Measurements from ENCODE around the gene ZER1.
A peak's percentile ranks its signal among the peaks of the same experiment; 100 is the strongest.
"Not testable (repeated sequence)": the region's sequence is repeated elsewhere in the genome, so short reads cannot be mapped to it uniquely, and the experiment has no call there.

ZER1 gene

DNA sequence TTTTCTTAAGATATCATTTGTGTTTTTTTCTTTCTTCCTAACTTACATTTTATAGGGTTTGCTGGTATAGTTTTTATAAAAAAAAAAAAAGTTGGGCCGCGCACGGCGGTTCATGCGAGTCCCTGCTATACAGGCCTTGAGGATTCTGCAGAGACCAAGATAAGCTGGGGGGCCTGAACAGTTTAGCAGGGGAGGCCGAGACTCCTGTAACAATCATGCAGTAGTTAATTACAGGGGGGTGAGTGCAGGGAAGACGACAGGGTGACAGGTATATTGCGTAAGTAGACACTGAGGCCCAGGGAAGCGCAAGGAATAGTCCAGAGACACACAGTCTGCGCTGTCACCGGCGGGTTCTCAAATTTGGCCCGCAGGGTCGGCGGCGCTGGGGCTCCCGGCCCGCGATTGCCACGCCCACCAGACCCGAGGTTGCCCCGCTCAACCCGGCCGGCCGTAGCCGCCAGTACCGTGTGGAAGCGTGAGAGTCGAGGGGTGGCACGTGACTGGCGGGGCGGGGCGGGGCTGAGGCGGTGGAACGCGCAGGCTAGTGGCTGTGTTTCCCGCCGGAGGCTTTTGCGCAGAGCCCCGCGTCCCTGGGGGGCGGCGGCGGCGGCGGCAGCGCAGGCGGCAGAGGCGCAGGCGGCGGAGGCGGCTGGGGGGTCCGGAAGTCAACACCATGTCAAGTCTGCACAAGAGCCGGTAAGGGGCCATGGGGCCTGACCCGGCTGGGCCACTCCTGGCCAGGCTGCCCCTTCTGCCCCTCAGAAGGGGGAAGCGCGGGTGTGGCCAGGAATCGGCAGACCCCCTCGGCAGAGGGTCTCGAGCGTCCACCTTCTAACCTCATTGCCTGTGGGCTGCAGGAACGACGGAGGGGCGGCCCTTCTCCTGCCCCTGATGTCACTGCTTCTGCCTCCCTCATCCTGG, 15.2 kb upstream of the ZER1 start, which contains the start of gene TBC1D13:
TBC1D13 (plus strand) TSS at position 573 of the 921 bp plus-strand sequence; CDS start at position 674, 101 bp downstream.
- peak; percentile 89 for DNase-seq

DNA sequence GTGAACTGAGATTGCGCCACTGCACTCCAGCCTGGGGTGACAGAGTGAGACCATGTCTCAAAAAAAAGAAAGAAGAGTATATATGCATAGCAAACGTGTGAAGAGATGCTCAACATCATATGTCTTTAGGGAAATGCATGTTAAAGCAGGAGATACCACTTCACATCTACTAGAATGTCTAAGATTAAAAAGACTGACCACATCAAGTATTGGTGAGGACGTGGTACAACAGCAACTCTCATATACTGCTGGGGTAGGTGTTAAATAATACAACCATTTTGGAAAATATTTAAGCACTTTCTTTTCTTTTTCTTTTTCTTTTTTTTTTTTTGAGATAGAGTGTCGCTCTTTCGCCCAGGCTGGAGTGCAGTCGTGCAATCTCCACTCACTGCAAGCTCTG, 13.7 kb upstream of the ZER1 start:
- DNase-seq = no peak

DNA sequence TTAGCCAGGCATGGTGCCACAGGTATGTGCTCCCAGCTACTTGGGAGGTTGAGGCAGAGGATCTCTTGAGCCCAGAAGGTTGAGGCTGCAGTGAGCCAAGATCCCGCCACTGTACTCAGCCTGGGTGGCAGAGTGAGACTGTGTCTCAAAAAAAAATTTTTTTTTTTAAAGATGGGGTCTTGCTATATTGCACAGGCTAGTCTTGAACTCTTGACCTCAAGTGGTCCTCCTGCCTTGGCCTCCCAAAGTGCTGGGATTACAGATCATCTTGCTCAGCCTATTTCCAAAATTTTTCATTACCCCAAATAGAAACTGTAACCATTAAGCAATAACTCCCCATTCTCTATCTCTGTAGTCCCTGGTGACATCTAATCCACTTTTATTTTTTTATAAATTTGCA, 10.9 kb upstream of the ZER1 start:
- DNase-seq = no peak

DNA sequence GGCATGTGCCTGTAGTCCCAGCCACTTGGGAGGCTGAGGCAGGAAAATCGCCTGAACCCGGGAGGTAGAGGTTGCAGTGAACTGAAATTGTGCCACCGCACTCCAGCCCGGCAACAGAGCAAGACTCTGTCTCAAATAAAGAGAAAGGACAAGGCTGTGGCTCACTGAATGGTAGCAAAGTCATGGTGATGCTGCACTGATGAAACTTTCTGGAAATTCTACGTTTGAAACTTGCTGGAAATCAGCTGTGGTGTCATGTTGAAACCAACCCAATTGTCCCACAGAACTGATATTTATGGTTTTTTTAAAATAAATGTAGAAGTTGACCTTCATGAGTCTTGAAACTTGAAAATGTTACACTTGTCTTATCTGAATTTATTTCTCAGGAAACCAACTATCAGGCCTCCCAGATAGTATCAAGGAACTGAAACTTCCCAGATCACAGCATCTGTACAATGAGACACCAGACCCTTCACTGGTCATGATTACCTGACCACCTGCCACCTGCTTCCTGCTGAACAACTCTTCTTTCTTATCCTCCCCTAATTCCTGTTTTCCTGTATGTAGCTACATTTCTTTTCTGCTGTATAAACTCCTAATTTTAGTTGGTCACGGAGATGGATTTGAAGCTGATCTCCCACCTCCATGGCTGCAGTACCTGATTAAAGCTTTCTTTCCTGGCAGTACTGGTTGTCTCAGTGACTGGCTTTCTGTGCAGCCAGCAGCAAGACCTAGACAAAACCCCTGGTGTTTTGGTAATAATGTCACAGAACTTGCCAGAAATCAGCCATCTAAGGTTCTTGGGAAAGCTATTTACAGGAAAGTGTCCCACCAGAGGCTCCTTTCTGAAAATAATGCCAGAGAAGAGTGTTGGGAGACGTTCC, 9.7 kb upstream of the ZER1 start:
- DNase-seq = no peak

DNA sequence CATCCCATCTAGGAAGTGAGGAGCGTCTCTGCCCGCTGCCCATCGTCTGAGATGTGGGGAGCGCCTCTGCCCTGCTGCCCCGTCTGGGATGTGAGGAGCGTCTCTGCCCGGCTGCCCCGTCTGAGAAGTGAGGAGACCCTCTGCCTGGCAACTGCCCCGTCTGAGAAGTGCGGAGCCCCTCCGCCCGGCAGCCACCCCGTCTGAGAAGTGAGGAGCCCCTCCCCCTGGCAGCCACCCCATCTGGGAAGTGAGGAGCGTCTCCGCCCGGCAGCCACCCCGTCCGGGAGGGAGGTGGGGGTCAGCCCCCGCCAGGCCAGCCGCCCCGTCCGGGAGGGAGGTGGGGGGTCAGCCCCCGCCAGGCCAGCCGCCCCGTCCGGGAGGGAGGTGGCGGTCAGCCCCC, 8.4 kb upstream of the ZER1 start:
- DNase-seq = not testable (repeated sequence)

DNA sequence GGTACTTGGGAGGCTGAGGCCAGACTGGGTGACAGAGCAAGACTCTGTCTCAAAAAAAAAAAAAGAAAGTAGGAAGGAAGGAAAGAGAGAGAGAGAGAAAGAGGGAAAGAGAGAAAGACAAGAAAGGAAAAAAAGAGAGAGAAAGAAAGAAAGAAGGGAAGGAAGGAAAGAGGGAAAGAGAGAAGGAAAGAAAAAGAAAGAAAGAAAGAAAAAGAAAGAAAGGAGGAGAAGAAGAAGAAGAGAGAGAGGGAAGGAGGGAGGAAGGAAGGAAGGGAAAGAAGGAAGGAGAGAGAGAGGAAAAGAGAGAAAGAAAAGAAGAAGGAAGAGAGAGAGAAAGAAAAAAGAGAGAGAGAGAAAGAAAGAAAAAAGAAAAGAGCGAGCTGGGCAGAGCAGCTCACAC, 3.1 kb upstream of the ZER1 start:
- DNase-seq = no peak

DNA sequence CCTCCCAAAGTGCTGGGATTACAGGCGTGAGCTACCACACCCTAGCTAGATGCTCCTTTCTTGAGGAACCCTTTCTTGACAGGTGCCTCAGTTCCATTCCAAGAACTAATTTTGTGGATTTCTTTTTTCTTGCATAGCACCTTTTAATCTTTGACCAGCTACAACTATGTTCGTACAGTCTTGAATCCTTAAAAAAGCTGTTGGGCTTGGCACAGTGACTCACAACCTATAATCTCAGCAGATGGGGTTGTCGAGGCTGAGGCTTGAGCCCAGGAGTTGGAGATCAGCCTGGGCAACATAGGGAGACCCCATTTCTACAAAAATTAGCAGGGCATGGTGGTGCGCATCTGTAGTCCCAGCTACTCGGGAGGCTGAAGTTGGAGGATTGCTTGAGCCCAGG, 1.3 kb upstream of the ZER1 start:
- no peak for DNase-seq

DNA sequence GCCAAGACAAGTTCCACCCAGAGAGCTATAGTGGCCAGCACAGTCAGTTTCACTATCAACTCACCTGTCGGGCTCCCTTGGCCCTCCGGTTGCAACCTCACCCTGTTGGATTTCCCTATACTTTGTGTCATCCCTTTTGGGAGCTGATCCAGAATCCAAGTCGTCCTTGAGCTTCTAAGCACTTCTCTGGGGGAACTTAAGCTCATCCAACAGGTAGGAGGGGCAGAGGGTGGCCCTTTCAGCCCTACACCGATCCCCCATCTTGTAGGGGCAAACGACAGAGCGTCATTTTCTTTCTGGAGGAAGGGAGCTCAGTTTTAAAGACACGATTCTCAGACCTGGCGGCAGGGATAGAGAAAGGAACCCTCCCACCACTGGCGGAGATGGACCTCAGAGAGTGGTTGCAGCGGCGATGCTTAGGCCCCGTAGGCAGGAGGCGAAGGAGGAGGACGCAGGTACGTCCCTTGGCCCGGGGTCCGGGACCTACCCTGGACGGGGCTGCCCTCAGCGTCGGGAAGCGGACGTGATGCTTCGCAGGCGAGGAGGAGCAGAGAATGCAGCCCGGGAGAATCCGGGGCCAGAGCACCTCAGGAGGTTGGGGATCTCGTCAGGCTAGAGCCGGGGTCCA, 519 bp downstream of the ZER1 start:
- peak; percentile 5 for DNase-seq

DNA sequence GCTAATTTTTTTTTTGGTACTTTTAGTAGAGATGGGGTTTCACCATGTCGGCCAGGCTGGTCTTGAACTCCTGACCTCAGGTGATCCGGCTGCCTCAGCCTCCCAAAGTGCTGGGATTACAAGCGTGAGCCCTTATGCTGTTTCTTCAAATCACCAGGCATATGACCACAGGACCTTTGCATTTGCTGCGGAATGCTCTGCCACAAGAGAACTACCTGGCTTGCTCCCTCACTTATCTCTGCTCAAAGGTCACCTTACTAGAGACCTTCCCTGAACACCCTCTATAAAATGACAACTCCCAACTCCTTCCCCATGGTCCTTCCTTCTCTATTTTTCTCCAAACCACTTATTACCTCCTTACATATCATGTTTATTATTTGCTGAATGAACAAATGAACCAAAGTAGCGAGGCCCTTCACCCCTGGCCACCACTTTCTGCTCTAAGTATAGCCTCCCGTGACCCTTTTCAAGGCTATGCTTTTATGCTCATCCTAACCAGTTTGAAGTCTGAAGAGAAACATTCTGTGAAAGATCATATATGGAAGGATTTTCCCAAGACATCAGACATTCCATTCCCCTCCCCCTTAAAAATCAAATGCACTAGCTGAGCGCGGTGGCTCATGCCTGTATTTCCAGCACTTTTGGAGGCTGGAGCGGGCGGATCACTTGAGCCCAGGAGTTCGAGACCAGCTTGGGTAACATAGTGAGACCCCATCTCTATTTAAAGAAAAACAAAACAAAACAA, 1.3 kb downstream of the ZER1 start:
- no peak for DNase-seq

DNA sequence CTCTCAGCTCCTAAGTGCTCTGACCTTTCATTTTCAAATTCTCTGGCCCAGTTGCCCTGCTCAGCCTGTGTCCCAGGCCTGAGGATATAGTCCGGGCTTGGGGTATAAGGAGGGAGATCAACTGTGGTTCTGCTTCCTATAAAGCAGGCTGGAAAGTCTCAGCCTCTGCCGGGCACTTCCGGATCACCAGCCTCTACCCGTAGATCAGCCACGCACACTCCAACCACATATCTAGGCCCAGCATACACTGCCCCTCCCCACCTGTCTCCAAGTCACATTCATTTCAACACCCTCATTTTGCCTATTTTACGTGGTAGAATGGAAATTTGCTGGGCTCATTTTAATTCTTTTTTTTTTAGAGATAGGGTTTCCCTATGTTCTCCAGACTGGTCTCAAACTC, 3.1 kb downstream of the ZER1 start:
- DNase-seq = no peak

DNA sequence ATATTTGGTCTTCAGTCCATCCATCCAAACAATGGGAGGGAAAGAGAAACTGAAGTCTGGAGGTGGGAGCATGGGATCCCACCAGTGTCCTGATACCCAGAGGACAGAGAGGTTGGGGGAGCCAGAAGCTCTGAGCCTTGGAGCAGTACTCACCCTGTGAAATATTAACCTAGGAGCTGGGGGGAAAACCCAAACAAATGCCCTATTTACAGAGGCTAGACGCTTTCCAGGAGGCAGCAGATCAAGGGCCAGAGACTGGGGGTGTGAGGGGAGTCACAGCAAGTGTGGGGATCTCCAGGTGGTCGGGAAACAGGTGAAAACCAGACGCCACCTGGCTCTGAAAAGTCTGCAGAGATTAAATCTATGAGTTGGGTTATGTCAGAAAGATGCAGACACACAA, 6.2 kb downstream of the ZER1 start:
- no peak for DNase-seq

DNA sequence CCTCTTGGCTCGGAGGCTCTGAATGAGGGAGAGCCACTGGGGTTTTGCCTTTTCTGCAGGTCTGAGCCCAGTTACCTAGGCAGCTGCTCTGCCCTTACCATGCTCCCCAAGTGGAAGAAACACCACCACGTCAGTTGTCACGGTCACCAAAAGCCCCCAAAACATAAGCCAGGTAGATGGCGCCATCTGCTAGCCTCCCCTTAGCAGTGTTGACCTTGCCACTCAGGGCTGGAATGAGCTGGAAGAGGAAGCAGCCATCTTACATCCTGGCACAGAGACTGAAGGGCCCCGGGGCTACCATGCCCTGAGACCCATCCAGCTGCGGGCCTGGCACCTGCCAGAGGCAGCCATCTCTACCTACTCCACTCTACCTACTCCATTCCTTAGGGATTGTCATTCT, 7.4 kb downstream of the ZER1 start:
- DNase-seq = no peak

DNA sequence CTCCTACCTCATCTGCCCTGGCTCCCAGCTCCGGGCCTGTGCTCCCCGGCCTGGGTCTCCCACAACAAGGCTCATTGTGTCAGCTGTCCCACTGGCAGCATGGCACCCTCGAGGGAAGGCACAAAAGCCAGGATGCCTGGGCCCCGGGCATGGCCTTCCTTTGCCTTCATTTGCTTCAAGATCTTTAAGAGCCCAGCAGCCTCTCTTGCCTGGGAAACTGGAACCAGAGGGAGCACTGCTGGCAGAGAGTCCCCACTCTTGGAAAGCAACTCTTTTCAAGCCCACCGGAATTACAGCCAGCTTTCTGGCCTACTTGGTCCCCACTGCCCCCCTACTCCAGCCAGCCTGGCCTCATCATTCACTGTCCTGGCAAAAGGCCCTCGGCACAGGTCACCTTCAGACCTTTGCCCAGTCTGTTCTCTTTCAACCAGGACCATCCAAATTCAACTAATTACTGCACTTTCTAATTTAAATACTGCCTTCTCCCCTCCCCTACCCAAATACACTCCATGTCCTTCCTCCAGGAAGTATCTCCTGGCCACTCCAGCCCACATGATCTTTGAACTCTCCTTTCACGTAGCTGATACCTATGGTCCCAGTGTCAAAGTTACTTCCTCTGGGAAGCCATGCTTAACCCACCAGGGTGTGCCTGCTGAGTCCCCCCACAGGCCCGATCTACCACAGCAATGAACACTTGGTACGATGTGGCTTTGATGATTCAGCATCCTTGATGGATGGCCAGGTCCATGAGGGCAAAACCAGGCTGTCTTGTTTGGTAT, 8.9 kb downstream of the ZER1 start:
- no peak for DNase-seq

DNA sequence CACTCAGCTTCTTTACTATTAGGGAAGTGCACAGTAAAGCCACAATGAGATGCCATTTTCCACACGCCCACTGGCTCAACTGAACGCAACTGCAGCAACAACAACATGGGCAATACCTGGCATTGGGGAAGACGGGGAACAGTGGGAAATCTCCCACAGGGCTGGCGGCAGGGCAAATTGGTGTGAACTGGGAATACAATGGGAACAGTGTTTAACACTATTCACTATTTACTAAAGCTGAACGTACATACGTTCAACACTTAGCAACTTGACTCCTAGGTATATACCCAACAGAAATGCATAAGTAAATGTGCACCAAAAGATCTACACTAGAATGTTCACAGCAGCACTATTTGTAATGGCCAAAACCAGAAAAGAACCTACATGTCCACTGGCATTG, 14.1 kb downstream of the ZER1 start:
- no peak for DNase-seq

DNA sequence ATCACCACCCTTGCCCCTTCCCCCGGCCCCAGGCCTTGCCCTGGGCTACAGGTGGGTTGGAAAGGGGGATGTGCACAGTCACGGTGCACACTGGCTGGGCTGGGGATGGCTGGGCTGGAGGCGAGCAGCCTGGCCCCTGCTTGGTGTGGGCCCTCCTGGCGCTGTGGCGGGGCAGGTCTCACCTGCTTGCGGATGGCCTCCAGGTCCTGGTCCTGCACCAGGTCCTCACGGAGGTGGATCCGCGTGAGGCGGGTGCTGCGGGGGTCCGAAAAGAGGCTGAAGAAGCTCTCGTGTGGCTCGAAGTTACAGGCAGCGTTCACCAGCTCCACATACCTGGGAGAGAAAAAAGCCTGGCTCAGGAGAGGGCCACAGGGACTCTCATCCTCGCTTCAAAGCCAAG, 18.1 kb downstream of the ZER1 start:
- no peak for DNase-seq

DNA sequence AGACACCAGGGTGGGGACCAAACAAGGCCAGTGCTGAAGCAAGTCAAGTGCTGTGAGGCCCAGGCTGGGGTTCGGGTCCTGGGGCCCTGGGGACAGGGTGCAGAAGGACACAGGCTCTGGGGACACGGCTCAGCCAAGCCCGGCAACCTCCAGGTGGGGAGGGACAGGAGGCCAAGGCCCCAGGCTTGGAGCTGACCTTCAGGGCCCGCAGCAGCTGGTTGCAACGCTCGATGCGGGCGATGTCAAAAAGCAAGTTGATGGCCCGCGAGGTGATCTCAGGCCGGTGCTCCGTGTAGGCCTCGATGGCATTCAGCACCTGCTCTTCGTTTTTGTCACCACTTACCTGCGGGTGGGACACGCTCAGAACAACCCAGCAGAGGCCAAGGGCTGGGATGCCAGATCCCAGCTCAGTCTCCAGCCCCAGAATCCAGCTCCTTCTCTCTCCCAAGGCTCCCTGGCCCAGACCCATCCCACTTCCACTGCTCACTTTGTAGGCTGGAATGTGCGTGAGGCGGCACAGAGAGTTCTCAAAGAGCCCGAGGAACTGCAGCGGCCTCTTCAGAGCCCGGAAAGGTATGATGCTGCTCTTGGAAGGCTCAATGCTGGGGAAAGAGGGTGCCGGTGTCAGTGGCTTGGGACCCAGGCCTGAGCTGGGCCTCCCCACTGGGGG, 20.7 kb downstream of the ZER1 start:
- DNase-seq = no peak

DNA sequence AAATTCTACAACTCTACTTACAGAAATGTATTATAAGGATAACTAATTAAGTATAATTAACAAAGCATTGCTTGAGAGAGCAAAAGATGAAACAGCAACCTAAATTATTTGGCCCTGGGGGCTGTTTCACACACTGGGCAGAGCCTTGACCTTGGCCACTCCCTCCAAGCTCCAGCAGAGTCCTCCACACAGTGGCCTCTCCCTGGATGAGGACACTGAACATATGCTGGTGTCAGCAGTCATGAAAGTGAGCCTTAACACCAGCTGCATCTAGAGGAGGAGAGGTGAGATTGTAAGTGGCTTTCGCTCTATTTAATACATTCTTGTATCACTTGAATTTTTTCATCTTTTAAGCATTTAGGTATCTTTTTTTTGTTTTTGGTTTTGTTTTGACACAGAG, 24.5 kb downstream of the ZER1 start:
- DNase-seq = no peak

DNA sequence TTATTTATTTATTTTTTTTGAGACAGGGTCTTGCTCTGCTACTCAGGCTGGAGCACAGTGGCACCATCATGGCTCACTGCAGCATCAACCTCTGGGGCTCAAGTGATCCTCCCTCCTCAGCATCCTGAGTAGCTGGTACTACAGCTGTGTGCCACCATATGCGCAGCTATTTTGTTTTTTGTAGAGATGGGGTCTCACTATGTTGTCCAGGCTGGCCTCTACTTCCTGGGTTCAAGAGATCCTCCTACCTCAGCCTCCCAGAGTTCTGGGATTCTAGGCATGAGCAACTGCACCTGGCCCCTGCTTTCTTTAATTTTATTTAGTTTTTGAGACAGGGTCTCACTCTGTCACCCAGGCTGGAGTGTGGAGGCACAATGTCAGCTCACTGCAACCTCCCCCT, 28.3 kb downstream of the ZER1 start:
- no peak for DNase-seq

DNA sequence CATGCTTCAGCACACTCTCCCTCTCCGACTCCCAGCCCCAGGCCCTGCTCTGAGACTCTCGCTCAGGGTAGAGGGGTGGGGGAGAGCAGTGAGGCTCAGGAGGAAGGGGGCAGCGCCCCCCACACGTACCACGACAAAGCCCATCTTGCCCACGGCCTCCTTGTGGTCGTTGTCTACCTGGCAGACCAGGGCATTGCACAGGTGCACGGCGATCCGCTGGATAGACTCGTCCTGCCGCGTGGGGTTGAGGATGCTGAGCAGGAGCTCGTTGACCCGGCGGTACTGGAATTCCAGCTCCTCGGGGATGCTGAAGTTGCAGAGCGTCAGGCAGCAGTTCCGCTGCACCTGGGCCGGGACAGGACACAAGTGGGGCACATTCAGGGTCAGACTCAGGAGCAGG, 29.3 kb downstream of the ZER1 start:
- DNase-seq = no peak

DNA sequence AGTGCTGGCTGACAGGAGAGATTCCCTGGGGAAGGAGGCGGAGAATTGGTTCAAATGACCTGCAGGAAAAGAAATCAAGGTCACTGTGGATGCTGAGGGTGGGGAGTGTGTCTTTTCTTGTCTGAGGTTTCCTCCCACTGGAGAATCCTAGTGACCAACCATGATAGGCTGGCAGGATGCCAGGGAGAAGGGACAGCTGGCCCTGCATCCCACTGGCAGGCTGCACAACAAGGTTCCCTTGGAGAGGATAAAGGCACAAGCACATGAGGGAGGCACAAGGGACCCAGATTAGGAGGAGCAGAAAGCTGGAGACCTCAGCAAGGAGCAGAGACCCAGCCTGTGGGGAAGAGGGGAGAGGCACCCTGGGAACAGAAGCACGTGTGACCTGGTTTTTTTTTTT, 36.4 kb downstream of the ZER1 start:
- DNase-seq = no peak

DNA sequence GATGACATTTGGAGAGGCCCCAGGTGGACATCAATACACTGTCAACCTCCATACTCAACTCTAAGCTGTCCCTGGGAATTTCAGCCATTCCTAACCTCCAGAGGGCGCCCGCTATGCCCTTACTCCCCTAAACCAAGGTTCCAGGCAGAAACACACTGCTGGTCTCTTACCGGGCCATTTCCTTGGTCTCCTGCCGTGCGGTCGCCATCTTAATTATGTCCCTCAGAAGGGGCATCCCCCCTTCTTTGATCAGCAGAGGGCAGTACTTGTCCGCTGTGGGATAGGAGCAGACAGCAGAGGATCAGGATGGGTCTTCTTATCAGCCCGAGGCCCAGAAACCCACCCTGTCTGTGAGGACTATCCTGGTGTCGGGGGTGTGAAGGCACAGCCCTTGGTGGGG, 38.5 kb downstream of the ZER1 start:
- no peak for DNase-seq

Data from activated naive CD4-positive, alpha-beta T cell treated with Interleukin-2 at 50 U/mL for 16 hours (primary cell).